Activated CD4-positive, CD25-positive, alpha-beta regulatory T cell treated with anti-CD3 and anti-CD28 coated beads, Interleukin-2, amount 50 U/mL, for 16 hours (primary cell): Measurements from ENCODE around the gene CEP112.

Experiments used
- DNase-seq: peaks from one replicate; pipeline ENCODE4 v3.0.0-alpha.2; 2020; ENCODE audit warnings: low read depth, low spot score

The CEP112 gene

DNA sequence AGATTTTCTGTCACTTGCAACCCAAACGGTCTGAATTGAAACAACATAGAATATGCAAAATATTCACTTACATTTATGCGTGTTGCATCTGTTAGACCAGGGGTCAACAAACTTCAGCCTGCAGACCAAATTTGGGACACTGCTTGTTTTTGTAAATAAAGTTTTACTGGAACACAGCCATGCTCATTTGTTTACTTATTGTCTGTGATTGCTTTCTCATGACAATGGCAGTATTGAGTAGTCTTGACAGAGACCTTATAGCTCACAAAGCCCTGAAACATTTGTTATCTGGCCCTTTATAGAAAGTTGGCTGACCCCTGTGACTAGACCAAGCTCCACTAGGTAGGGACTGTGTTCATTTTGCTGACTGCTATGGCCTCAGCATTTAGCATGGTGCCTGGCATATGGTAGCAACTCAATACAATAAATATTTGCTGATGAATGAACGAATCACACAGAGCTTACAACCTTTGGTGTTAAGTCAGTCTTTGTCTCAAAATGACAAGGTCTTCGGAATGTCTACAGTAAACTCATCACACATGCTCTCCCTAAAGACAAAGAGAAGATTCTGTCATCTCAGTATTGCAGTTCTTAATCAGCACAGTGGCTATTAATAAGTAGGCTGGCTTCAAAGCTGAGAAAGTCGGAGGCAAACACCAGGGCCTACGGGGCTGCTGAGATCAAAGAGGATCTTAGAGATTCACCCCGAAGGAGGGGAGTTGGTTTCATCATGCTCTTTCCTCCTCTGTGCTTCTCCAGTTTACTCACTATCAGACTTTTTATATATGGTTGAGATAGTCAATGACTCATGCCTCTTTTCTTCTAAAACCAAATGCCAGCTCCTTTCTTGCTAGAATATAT, 535.3 kb downstream of the CEP112 start:
- DNase-seq = peak; percentile 2

DNA sequence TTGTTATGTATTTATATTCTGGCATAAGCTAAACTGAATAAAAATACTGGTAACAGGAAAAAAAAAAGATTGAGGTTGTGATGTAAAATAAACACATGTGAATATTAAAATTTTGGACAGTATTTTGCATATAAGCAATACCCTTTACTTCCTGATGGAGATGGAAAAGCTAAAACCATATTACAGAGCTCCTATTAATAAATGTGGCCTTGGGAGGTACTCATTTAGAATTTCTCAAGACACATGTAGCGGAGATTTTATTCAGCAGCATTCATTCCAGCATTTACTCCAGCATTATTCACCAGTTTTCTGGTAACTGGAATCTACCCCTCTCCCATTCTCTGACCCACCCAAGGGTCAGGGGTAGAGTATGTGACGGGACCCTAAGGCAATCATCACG, 536.2 kb downstream of the CEP112 start:
- DNase-seq = no peak

DNA sequence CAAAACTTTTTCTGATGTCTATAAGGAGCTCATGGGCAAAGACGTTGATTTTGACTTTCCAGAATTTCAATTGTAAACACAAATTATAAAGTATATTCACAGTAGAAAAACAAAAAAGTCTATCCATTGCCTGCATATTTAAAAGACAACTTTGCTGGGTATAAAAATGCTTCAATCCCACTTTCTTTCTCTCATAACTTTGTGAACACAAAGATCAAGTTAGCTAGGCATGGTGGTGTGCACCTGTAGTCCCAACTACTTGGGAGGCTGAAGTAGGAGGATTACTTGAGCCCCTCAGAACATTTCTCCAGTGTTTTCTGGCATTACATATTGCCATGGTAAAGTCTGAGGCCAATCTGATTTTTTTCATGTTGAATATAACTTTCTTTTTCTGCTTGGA, 547.4 kb downstream of the CEP112 start:
- DNase-seq = no peak

DNA sequence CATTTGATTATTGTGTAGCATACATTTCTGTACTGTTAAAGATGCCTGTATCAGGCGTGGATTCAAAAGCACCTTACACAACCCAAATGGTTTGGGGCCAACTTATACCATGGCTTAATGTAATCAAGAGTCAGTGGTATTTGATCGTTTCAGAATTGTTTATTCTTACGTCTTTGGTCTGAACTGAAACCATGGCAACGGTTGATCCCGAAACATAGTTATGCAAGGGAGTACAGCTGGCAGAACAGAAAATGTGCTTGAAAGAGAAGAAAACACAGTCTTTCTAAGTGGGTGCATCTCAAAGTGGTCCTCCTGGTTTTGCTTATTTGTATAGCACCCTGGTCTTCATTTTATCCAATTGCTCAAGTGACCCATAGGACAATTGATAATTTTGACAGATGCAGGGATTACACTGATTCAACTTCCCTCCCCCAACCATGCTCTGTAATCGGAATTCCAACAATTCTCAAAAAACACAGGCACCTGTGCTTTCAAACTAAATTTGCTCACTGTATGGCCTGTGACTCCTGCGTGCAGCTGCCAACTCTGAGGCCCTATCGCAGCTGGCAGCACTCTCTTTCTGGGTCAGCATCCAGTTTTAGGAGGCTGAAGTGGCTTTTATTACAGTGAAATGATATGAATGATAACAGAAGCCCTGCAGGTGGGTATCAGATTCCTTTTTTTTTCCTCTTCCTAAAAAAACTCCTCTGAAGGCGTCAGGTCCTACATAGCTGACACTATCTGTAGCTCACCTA, 553.5 kb downstream of the CEP112 start:
- DNase-seq = no peak

DNA sequence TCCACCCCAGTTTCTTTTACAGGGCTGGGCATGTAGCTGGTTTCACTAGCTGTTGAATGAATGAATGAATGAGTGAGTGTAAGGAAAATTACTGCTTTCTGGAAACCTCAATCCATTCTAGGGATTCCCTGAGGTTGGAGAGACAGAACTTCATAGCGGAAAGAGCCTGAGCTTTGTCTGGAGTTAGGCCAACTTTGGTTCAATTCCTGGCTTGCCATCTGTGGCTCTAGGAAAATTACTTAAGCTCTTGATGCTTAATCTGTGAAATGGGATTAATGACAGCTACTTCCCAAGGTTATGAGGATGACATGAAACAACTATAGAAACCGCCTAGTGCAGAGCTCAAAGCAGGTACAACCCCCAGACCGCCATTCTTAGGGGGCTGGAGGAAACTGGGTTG, 554.1 kb downstream of the CEP112 start:
- DNase-seq = no peak

DNA sequence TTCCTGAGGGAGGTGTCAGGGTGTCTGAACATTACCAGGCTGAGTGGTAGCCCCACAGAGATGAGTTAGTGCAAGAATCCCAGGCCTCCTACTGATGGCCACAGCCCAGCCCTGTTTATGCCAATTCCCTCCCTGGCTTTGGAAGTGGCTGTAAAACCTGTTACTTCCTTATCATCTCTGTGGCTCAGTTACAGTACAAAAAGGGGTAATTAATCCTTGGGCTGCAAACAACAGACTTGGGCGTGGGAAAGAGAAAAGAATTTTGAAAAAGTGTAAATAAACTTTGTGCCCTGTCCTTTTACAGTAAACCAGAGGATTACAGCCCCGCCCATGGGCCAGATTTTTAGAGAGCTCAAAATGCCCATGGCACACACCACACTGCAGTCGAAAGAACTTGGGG, 557.4 kb downstream of the CEP112 start:
- DNase-seq = no peak

DNA sequence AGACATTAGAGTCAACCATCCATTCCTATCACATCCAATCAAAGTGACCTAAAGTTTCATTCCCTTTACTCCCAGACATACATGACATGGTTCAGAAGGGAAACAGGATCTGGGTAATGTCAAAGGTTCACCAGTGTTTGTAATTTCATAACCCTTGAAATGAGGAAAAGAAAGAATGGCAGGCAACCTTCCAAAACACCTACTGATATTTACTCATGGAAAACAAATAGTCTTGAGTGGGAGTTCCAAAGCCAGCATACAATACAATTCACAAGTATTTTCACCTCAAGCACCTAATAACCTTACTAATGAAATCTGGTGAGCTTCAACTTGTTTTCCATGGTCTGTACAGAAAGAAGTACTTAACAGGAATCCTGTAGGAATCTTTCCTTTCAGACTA, 557.9 kb downstream of the CEP112 start:
- DNase-seq = no peak

DNA sequence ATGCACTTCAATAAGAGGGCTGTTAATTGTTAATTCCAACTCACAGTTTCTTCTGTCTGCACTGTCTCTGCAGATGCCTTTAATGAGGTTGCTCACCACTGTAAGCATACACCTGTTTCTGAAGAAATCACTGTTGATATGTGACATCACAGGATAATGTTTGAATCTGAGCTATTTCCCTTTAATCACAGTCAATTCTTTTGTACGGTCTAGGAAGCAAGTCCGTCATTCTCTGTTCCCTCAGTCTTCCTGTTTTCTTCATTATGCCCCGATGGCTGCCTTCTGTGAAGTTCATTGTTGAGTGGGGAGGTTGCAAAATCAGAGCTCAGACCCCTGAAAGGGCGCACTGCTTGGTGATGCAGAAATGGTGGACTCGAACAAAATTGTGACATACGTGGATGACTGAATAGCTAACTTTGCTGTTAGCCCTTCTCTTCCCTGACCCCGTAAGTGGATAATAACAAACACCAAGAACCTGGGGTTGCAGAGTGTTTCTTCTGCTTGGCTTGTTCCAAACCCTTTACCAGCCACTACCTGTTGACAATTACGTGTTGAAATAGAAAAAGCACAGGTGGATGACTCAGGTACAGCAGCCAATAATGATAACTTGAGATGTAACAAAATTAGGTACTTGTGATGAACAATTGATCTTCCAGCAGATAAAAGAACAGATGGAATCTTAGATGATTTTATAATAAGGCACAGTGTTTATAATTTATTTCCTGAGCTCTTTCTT, 558.6 kb downstream of the CEP112 start:
- no peak for DNase-seq

DNA sequence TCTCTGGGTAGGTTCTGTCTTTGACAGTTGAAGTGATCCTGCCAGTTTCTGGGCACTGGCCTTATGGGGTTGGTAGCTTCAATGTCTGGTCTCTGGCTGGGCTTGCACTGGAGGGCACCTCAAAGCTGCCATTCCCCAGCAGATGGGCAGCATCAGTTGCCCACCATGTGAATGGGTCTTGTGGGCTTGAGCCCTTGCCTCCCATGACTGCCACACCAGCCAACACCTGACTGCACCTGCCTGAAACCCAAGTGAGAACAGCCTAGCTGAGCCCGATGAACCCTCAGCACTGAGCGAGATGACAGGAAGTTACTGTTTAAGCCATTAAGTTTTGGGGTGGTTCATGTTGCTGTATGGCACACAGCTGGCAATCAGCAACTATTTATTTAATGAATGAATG, 561.4 kb downstream of the CEP112 start:
- DNase-seq = no peak

DNA sequence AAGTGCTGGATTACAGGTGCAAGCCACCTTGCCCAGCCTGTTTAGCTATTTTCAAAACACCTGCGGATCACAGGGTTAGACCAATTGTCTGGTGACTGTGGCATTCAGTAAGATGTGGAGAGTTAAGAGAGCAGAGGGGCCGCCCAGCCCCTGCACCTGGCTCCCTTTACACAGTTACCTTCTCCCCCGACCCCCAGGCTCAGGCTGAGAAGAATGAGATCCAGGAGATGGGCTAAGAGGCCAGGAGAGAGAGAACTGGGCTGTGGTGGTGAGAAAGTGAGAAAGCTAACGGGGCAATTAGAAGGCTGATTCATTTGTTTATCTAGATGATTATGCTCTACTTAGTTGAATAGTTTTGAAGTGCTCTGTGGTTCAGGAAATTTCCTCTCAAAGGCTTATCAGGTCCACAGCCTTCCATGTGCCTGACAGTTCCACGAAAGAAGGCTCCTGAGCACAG, 562.7 kb downstream of the CEP112 start:
- DNase-seq = no peak

DNA sequence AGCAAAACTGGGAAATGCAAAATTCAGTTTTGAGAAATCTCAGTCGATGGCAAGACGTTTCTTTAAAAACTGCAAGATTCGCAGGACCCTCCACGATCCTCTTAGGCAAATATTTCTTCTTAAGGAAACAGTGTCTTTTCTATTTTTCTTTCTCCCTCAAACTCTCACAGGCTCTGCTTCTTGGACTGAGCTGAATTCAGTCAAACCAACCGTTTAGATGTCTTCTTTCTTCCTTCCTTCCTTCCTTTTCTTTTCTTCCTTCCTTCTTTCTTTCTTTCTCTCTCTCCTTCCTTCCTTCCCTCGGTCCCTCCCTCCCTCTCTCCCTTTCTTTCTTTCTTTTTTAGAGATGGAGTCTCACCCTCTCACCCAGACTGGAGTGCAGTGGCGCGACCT, 563.3 kb downstream of the CEP112 start:
- no peak for DNase-seq

DNA sequence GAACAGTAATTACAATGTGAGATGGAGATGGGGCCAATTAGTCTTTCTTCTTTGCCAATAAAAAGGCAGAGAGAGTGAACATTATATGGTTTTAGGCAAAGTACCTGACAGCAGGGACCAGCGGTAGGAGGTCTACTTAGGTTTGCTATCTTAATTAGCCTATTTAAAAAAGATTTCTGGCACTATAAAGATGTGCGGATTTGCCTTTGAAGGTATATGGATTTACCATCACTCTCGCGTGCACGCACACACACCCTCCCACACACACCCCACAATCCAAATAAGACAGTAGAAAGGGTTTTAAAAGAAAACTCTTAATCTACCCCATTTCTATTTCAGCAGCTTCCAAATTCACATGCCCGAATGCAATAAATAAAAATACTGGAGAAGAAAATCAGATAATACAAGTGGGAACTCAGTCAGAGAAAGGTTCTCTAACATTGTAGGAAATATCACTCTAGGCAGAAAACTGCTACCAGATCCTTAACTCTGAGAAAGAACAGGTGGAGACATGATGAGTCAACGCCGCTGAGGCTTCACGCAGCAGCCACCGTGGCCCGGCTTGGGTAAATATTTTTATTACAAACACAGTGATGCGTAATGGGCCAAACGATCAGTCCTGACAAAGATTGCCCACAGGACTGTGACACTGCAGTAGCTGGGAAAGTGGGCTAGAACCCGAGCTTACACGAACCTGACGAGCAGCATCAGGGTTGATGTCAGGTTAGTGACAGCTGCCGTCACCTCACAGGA, 563.9 kb downstream of the CEP112 start:
- no peak for DNase-seq

DNA sequence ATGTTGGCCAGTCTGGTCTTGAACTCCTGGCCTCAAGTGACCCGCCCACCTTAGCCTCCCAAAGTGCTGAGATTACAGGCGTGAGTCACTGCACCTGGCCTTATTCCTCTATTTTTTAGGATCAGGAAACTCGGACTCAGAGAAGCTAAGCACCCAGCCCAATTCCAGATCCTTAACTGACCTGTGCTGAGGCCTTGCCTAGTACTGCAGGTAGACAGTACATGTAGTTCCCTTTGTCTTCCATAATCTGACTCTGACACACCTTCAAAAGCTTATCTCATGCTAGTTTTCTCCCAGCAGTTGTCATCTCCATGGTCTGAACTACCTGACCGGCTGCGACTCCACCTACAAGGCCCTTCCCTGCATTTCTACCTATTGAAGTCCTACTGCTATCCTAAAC, 564.8 kb downstream of the CEP112 start:
- DNase-seq = no peak

DNA sequence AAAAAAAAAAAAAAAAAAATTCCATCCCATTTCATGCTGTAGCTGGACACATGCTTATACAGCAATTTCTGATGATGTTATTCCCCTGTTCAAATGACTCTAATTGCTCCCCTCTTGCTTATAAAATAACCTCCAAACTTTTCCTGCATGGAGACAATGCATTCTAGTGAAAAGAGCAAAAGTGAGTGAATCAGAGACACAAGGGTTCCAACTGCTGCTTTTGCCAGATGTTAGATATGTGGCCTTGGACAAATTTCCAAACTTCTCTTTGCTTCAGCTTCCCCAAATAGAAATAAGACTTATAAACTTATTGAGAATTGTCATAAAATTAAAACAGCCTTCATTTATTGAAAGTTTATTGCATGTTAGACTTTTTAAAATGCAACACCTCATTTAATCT, 565.5 kb downstream of the CEP112 start:
- no peak for DNase-seq

DNA sequence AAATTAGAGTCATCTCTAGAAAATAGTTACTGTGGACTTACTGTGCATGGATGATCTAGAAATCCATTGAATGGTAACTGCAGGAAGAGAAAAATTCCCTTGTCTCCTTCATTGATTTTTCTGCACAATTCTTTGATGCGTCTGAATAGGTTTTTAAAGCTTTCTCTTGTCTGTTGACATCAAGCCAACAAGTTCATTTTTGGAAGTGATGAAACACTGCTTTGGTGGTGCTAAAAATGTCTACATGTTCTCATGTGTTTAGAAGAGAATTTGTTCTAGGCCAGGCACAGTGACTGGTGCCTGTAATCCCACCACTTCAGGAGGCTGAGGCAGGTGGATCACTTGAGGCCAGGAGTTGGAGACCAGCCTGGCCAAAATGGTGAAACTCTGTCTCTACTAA, 573.4 kb downstream of the CEP112 start:
- DNase-seq = no peak

DNA sequence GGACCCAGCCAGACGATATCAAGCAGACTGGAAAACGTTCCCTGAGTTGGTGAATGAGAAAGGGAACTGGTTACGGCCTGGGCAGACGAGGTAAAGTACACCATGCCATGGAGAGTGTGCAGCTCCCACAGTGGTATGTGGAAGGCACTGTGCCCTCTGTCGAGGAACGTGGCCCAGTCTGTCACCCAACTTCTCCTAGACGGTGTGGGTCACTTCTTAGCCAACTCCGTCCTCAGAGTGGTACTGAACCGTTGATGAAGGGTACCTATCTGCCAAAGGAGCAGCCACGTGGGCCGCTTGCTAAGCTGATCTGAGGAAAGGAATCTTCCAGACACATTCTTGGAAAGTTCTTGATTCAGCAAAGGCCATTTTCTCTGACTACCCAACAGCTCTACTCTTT, 574.4 kb downstream of the CEP112 start:
- DNase-seq = no peak

DNA sequence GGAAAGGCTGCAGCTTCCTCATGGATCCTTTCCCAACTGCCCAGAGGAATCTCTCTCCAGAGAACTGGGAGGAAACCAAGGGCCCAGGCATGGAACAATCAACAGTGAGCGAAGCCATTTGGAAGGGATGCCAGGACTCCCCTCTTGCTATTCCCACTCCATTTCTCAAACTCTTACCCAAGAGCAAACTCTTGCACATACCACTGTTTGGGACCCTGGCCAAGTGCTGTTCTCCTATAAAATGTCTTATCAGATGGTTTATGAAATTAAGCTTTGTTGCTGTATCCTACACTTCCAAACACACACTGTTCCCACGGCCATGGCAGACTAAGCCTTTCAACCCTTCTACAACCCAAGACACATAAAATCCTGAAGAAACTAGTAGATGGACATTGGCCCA, 582.2 kb downstream of the CEP112 start:
- no peak for DNase-seq

DNA sequence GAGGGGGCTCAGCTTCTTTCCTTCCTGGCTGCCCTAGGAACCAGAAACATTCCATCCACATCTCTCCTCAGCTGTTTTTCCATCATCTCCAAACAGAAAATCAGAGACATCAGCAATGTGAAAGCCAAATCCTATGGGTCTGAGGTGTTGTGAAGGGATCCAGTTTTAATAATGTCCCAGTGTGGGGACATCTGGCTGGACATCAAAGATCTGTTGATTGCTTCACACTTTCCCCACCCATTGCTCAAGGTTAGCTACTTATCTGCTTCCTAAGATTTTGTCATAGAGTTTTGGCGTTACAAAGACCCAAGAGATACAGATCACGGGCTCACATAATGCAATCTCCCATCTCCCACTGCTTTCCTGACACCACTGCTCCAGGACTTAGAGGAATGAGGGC, 582.6 kb downstream of the CEP112 start:
- no peak for DNase-seq

DNA sequence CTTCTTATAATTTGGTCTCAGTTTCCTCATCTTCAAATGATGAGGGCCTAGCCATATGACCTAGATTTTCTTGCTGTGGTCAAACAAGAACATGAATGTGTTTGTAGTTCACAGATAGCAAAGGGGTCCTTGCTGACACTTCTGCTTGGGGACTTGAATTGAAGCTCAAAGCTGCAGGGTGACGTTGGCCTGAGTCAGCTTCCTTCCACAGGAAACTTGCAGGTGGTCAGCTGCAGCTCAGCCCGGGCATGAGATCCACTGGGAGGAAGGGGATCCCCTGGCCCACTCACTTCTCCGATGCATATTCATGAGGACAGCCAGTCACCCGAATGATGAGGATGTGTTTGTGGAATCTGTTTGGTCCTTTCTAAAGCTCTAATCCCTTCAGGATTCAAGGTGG, 587.9 kb downstream of the CEP112 start:
- DNase-seq = no peak

DNA sequence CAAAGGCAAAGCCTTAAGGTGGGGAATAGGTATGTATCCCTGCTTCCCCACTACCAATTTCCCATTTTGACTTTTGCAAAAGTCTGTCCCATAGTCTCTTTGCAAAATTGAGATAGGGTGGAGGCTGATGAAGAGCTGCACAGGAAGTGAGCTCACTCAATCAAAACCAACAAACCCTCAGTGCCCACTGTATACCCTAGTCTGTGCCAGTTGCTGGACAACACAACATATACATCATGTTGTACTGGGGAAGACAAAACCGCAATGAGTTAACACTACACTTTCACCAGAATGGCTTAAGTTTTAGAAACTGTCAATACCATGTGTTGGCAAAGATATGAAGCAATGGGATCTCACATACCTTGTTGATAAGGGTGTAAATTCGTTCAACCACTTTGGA, 590.1 kb downstream of the CEP112 start:
- no peak for DNase-seq

DNA sequence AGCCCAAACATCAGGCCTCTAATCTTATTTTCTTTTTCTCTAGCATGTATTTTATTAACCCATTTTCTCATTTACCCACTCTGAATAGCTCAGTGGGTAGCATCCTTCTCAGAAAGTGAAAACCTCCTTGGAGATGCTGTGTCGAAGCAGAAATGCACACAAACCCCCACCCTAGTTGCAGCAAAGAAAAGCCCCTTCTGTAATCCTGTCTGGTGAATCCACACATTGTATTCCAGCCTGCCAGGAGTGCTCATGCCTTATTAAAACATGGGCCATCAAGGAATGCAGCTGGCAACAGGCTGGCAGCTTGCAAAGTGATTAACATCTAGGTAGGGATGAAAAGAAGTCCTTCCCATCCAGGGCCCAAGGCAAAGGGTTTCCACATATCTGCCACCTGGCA, 590.8 kb downstream of the CEP112 start:
- DNase-seq = no peak

DNA sequence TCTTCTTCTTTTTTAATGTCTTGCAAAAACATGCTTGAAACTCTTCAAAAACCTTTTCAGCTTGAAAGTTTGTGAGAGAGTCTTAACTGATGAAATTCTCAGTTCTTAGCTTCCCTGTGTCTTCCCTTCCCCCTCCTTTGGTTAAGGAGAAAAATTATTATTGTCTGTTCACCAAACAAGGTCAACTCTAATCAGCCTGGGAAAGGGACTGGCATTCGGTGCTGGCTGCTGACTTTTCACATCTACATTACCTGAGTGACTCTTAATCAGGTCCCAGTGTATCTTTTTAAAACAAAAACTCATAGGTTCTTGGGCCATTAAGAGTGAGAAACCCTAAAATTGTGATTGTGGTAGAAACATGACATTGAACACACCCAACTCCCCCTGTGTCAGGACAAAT, 591.4 kb downstream of the CEP112 start:
- no peak for DNase-seq
